ENCODE measurements around the gene SLC9A8.

The SLC9A8 gene

DNA sequence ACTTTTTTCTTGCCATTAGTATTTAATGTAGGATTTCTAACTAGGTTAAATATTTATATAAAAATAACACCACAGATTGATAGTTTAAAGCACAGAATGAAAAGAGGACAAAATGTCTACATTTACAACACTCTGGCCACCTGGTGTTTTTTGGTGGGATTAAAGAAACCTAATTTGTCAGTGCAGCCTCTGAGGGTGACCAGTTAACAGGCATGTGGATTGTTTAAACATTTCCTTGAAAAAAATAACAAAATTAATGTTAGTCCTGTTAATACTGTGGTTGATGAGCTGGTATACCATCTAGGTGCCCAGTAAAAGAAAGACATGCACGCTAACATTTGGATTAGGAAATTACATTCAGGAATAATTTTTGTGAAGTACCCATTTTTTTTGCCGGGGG lies 8.8 kb downstream of the SLC9A8 start:
- no peak for DNase-seq
- Mint-ChIP-seq H3K9me3 (peaks cover 0 to 5% of the 10 kb centered on the region in 2 donors), H3K27me3 (no peaks in the 10 kb centered on the region), H3K27ac (no peak overlapping the region), H3K4me3 (no peak overlapping the region), H3K4me1 (peaks cover 36% of the 10 kb centered on the region)
- ATAC-seq: no peak

DNA sequence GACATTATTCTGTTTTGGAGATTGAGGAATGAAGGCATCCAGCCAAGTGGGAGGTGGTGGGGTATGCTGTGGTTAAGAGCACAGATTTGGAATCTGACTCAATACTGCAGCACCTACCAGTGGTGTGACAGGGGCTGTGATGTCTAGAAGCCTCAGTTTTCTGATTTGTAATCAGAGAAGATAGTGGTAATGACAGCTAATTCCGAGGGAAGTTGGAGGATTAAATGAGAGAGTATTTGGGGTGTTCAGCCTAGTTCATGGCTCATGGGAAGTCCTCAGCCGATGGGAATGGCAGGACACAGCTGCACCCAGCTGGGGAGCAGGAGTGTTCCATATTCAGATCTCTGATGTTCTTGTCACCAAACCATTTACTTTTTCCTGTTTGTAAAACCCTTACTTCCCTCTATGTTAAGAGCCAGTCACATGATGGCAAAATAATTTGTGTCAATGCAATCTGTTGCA lies 9.3 kb downstream of the SLC9A8 start:
- H3K4me3 Mint-ChIP-seq: peak overlapping the region in 1 of 2 donors; percentile 24
- no peaks in the 10 kb centered on the region for H3K27me3 Mint-ChIP-seq
- DNase-seq (no peak), ATAC-seq (peak; percentile 49)
- no peak overlapping the region for H3K27ac Mint-ChIP-seq
- peaks cover 0 to 5% of the 10 kb centered on the region in 2 donors for H3K9me3 Mint-ChIP-seq
- H3K4me1 Mint-ChIP-seq: peaks cover 36% of the 10 kb centered on the region

DNA sequence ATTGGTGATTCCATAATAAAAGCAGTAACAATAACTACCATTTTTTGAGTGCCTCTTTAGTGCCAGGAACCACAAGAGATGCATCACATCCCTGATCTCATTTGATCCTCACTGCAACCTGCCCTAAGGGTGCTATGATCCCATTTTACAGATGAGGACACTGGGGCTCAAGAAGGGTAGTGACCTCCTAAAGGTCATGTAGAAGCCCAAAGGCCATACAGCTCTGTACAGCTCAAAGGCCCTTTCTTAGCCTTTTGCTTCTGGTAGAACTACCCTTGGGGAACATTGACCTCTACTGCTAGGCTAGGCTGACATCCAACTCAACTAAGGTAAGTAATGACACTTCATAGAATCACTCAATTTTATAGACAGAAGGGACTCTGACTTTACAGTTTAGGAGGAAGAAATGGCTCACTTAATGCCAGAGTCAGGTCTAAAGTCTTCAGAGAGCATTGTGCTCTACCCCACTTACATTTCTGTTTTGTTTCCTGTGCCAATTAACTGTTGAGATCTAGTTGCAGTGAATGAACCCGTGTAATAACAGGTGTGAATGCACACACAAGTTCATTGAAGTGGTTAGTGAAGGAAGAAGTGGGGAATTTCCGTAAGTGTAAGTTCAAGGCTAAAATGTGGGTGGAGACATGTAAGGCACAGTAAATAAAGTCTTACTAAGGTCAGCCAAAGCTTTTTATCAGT lies 10.7 kb downstream of the SLC9A8 start:
- Mint-ChIP-seq H3K27ac (peak overlapping the region; percentile 6 to 57), H3K9me3 (peaks cover 0 to 5% of the 10 kb centered on the region in 2 donors), H3K27me3 (no peaks in the 10 kb centered on the region), H3K4me3 (peak overlapping the region; percentile 0 to 23), H3K4me1 (peaks cover 36% of the 10 kb centered on the region)
- ATAC-seq (peak; percentile 85), DNase-seq (no peak)

DNA sequence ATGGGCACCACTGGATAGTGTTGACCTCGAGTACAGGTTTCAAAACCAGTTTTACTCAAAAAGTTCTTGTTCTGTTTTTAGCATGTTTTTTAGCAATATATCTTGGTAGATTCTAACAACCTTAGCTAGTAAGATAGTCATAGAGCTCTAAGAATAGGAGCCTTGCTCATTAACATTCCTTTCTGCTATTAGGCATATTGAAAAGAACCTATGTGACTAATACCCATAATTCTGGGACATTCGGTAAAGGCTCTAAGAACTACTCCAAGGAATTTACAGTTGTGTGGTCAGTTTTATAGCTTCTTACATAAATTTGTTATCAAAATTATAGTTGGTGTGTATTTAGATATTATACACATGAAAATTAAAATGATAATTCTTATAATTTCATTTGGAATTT lies 11.6 kb downstream of the SLC9A8 start:
- Mint-ChIP-seq H3K4me3 (peak overlapping the region in 1 of 2 donors; percentile 23), H3K27me3 (no peaks in the 10 kb centered on the region), H3K27ac (no peak overlapping the region), H3K9me3 (peaks cover 0 to 5% of the 10 kb centered on the region in 2 donors), H3K4me1 (peaks cover 36% of the 10 kb centered on the region)
- no peak for DNase-seq
- no peak for ATAC-seq

DNA sequence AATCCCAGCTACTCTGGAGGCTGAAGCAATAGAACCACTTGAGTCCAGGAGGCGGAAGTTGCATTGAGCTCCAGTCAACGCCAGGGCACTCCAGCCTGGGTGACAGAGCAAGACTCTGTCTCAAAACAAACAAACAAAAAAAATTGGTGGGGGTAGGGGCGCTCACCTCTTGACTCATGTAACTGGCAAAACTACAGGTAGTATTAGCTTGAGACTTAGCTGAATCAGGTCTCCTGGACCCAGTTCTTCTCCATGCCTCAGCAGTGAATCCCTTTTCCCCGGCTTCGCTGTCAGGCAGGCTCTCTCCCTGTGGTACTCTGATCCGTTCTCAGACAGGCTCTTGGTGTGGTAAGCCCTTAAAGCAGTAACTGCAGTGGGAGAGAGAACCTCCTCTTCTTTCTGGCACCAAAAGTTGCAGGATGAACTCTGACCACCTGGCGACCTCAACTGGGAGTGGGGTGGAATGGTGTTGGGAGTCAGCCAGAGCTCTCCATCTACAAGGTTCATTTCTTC lies 12.9 kb downstream of the SLC9A8 start:
- no peaks in the 10 kb centered on the region for H3K27me3 Mint-ChIP-seq
- peaks cover 36% of the 10 kb centered on the region for H3K4me1 Mint-ChIP-seq
- ATAC-seq: no peak
- no peaks in the 10 kb centered on the region for H3K9me3 Mint-ChIP-seq
- no peak overlapping the region for H3K27ac Mint-ChIP-seq
- H3K4me3 Mint-ChIP-seq: no peak overlapping the region
- no peak for DNase-seq

DNA sequence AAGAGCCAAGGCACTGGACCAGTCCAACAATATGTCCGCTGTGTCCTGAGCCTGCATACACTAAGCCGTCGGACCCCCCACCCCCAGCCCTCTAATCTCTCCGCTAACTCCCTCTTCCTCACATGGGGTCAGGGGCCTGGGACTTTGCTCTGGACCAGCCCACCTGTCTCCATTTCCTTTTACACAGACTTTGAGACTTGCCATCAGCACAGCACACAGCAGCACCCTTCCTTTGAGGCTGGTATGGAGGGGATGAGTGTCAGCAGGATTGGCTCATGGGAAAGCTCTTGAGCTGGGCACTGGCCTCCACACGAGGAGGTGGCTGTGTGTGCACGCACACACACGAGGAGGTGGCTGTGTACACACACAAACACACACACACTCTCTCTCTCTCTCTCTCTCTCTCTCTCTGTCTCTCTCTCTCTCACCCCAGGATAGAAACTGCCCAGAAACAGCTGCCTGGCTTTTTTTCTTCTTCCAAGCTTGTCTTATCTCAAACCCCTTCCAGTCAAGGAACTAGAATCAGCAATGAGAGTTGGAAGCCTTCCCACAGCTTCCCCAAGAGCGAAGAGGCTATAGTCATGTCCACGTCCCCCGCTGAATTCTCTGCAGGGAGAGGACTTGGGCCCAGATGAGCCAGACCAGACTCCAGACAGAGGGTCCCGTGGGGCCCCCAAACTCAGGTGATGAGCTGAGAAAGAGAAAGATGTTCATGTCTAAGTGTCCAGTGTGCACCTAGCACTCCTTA lies 18.6 kb downstream of the SLC9A8 start:
- Mint-ChIP-seq H3K27ac (peak overlapping the region; percentile 3 to 51), H3K27me3 (no peaks in the 10 kb centered on the region), H3K4me1 (no peaks in the 10 kb centered on the region), H3K9me3 (no peaks in the 10 kb centered on the region), H3K4me3 (no peak overlapping the region)
- ATAC-seq: no peak
- DNase-seq: no peak

DNA sequence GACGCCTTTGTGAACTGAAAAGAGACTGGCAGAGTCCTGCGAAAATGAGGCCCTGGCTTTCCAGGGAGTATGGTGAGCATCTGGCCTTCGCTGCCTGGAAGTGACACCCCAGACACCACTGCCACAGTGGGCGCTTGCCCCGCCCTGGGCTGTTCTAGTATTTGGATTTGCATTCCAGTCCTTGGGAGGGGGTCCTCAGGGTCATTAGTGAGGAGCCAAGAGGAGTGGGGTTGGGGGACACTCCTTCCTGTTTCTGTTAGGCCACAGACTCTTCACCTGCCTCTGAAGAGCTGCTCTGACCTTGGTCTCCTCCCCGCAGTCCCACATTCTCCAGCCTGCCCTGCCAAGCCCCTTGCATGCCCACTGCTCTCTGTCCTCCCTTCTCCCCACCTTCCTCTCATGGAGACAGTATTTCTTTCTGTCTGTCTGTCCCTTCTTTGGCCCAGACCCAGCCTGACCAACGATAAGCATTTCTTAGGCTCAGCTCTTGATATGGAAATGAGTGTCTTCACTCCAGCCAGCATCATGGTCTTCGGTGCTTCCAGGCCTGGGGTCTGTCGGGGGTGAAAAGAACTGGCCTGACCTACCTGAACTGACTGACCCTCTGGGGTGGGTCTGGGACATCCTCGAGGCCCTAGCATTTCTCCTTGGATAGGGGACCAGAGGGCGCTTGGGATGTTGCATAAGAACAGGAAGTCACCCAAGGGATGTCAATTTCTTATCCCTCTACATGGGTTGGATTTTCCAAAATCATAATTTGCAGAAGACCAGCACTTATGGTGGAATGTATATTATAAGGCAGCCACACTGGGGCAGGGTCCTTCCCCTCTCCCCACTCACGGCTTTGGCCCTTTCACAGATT lies 19.4 kb downstream of the SLC9A8 start:
- no peak for DNase-seq
- H3K27me3 Mint-ChIP-seq: no peaks in the 10 kb centered on the region
- H3K4me1 Mint-ChIP-seq: no peaks in the 10 kb centered on the region
- H3K27ac Mint-ChIP-seq: peak overlapping the region in 1 of 2 donors; percentile 50
- H3K4me3 Mint-ChIP-seq: no peak overlapping the region
- no peaks in the 10 kb centered on the region for H3K9me3 Mint-ChIP-seq
- no peak for ATAC-seq

DNA sequence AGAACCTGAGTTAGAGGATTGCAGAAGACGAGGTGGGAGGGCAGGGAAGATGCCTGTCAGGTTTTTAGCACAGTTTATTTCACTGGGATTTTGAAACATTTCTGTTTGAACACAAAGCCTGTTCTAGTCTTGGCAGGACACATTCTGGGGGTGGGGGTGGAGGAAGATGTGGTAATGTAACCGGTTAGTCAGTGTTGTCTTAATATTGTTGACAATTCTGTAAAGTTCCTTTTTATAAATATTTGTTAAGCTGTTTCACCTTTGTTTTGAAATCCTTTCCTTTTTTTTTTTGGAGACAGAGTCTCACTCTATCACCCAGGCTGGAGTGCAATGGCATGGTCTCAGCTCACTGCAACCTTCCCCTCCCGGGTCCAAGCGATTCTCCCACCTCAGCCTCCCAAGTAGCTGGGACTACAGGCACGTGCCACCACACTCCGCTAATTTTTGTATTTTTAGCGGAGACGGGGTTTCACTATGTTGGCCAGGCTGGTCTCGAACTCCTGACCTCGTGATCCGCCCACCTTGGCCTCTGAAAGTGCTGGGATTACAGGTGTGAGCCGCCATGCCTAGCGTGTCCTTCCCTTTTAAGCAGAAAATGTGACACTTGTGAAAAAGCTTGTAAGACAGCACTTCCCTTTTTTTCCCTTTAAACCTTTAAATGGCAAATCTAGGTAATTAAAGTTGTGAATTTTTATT lies 20.2 kb downstream of the SLC9A8 start:
- H3K9me3 Mint-ChIP-seq: no peaks in the 10 kb centered on the region
- no peak for DNase-seq
- no peaks in the 10 kb centered on the region for H3K27me3 Mint-ChIP-seq
- ATAC-seq: no peak
- no peaks in the 10 kb centered on the region for H3K4me1 Mint-ChIP-seq
- H3K4me3 Mint-ChIP-seq: no peak overlapping the region
- peak overlapping the region in 1 of 2 donors; percentile 37 for H3K27ac Mint-ChIP-seq

DNA sequence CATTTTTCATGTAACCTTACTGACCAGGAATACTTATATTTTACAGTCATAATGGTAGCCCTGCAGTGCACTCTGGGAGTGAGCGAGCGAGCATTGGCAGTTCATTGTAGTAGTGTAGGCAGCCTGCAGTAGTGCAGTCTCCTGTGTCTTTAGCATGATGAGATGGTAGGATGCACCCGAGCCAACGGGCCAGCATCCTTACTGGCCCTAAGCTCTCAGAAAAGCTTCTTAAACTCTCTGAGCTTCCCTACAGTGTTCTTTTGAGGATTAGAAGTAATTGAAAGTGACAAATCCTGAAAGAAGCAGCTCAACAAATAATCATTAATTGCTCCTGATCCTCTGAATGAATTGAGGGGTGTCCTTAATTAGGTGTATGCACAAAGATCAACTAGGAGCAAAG lies 20.9 kb downstream of the SLC9A8 start:
- no peaks in the 10 kb centered on the region for H3K4me1 Mint-ChIP-seq
- no peaks in the 10 kb centered on the region for H3K27me3 Mint-ChIP-seq
- H3K27ac Mint-ChIP-seq: no peak overlapping the region
- no peak overlapping the region for H3K4me3 Mint-ChIP-seq
- ATAC-seq (no peak), DNase-seq (no peak)
- H3K9me3 Mint-ChIP-seq: no peaks in the 10 kb centered on the region

DNA sequence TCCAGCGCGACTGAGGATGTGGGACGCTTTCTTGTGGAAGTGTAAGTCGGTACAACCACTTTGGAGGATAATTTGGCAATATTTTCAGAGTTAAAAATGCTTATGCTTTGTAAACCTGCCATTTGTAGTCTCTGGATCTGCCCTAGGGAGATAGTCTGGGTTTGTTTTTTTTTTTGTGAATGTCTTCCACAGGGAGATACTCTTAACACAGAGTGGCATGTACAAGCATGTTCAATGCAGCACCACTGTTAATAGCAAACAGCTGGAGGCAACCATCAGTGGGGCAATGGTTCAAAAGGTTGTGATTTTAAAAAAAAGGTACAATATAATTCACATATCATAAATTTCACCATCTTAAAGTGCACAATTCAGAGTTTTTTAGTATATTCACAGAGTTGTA lies 22.4 kb downstream of the SLC9A8 start:
- DNase-seq: no peak
- Mint-ChIP-seq H3K27ac (no peak overlapping the region), H3K27me3 (no peaks in the 10 kb centered on the region), H3K9me3 (no peaks in the 10 kb centered on the region), H3K4me3 (no peak overlapping the region), H3K4me1 (no peaks in the 10 kb centered on the region)
- ATAC-seq: no peak

DNA sequence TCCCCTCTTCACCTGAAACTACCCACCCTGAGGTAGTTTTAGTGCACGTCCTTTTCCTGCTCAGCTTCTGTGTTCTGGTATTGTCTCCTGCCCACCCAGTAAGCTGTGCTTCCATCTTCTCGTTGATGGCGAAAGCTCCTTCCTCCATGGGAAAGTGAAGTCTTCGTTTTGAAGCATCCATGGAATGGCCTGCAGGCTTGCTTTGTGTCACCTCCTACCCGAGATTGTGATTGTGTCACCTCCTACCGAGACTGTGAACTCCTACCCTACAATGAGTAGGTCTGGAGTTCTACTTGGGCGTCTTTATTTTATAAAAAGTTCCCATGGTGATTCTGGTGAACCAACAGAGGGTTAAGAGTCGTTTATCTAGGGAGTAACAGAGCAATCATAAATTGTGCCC lies 25.9 kb downstream of the SLC9A8 start:
- ATAC-seq (no peak), DNase-seq (no peak)
- Mint-ChIP-seq H3K4me1 (no peaks in the 10 kb centered on the region), H3K27me3 (no peaks in the 10 kb centered on the region), H3K4me3 (no peak overlapping the region), H3K9me3 (no peaks in the 10 kb centered on the region), H3K27ac (no peak overlapping the region)

DNA sequence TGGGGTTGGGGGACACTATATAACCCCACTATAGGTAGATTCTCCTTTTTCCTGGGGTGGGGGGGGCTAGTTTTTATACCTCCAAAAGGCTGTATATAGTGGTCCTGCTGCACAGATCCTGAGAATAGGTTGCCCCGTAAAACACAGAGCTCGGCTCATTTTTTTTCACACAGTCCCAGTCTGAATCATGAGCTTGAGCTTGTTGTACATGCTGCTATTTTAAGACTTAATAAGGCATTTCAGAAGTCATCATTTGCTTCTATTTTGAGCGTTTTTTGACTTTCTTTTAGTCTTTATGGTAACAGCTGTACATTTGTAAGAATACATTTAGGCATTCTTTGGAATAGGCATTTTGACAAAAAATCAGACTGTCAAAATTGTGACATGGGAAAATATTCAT lies 30.5 kb downstream of the SLC9A8 start:
- Mint-ChIP-seq H3K4me3 (no peak overlapping the region), H3K4me1 (no peaks in the 10 kb centered on the region), H3K27me3 (no peaks in the 10 kb centered on the region), H3K9me3 (no peaks in the 10 kb centered on the region), H3K27ac (no peak overlapping the region)
- ATAC-seq (no peak), DNase-seq (no peak)

DNA sequence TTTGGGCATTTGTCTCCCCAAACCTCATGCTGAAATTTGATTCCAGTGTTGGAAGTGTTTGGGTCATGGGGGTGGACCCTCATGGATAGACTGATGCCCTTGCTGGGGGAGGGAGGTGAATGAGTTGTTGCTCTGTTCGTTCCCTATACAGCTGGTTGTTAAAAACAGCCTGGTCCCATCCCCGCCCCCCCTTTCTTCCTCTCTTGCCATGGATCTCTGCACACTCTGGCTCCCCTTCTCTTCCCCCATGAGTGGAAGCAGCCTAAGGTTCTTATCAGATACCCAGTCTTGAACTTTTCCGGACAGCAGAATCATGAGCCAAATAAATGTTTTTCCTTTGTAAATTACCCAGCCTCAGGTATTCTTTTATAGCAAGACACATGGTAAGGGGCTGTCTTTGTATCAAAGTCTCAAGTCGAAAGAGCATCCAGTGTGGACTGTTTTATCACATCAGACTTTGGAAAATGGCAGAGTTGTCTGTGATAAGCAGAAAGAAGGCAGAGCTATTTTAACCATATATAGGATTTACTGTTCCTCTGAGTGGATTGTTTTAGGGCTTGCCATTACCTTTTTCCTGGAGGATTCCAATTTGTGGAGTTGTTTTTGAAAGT lies 31.2 kb downstream of the SLC9A8 start:
- Mint-ChIP-seq H3K4me1 (no peaks in the 10 kb centered on the region), H3K27ac (no peak overlapping the region), H3K9me3 (no peaks in the 10 kb centered on the region), H3K27me3 (no peaks in the 10 kb centered on the region), H3K4me3 (no peak overlapping the region)
- DNase-seq (no peak), ATAC-seq (no peak)

DNA sequence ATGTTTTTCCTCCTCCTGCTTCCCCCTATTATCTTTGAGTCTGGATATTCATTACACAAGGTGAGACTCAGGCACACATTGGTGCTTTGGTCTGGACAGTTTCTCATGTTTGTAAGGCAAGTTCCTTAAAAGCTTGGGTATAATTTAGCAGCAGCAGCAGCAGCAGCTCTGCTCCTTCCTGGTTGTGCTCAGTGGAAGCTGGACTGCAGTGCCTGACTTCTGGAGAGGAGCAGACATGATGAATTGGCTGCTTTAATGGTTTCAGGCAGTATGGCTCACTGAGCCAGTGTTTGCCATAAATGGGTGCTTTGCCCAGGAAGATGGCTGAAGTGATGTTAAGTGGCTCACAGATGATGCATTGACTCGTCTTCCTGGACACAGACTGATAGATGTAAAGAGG lies 32.4 kb downstream of the SLC9A8 start:
- Mint-ChIP-seq H3K4me1 (no peaks in the 10 kb centered on the region), H3K4me3 (no peak overlapping the region), H3K27me3 (no peaks in the 10 kb centered on the region), H3K27ac (no peak overlapping the region), H3K9me3 (no peaks in the 10 kb centered on the region)
- ATAC-seq (no peak), DNase-seq (no peak)
